Epithelial cell of proximal tubule (primary cell): ENCODE measurements around the gene UBAC2. TPM values are rescaled to one million over a fixed set of nuclear protein-coding genes. Genes with fewer than 3 reads are reported as not detected.

Experiments used
- DNase-seq: peaks from one replicate; pipeline ENCODE4 v3.0.0-alpha.2; 2011; ENCODE audit warnings: low read depth
- H3K4me3 ChIP-seq: 2 replicates; pipeline ENCODE4 v1.5.1; 2011; ENCODE audit warnings: low read depth, mild to moderate bottlenecking, low read length
- total RNA-seq: library from RNA; depleted of rRNA; stranded (reverse); fragments of >200 nt; gene quantifications from 2 replicates; pipeline ENCODE4 v1.2.3, GENCODE V29; 2015
- TF ChIP-seq, protein P1 (sequence below): conservative IDR thresholded peaks from 2 replicates; pipeline ENCODE4 v1.5.1; 2012; ENCODE audit warnings: low read depth, mild to moderate bottlenecking, low read length

Gene UBAC2
- total RNA-seq, 1 donor from 2014 or later, result 63.9 TPM

- no peak for DNase-seq
- TF ChIP-seq, protein P1, sequence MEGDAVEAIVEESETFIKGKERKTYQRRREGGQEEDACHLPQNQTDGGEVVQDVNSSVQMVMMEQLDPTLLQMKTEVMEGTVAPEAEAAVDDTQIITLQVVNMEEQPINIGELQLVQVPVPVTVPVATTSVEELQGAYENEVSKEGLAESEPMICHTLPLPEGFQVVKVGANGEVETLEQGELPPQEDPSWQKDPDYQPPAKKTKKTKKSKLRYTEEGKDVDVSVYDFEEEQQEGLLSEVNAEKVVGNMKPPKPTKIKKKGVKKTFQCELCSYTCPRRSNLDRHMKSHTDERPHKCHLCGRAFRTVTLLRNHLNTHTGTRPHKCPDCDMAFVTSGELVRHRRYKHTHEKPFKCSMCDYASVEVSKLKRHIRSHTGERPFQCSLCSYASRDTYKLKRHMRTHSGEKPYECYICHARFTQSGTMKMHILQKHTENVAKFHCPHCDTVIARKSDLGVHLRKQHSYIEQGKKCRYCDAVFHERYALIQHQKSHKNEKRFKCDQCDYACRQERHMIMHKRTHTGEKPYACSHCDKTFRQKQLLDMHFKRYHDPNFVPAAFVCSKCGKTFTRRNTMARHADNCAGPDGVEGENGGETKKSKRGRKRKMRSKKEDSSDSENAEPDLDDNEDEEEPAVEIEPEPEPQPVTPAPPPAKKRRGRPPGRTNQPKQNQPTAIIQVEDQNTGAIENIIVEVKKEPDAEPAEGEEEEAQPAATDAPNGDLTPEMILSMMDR, result no peak
- H3K4me3 ChIP-seq, result no peak overlapping the region
These were observed 55.6 kb downstream of the UBAC2 start for GRCh38 chr13:99256283-99256682.

DNA sequence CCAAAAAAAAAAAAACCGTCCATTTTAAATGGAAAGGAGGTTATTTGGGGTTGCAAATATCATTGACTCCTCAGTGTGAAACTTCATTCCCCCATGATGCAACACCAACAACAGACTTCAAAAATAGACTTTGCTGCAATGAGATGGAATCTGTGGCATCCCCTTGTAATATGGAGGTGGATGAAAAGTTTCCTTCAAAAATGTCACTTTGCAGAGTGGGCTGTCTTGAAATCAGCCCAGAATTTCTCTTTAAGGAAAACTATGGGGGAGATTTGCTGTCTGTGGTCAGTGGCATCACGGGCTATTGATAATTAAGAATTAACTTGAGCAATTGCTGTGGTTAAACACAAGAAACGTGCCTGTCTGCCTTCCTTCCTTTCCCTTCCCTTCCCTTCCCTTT is 56.1 kb downstream of the UBAC2 start:
- TF ChIP-seq, protein P1, result no peak
- DNase-seq, result no peak
- H3K4me3 ChIP-seq, result no peak overlapping the region

DNA sequence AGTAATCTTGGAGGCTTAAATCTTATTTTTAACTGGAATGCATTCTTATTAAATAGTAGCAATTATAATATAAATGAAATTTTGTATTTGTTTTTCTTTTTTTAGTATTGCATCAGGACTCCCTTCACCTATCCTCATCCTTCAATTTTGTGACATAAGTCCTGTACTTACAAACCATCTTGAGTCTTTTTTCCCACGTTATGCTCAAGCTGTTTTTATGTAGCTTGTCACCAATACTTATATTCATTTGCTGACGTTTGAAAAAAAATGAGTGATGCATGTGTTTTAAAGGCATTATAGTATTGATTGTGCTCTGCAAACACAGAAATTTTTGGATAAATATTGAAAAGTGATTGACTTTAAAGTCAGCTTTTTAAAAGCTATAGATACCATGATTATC is 56.6 kb downstream of the UBAC2 start:
- DNase-seq, result no peak
- TF ChIP-seq, protein P1, result no peak
- no peak overlapping the region for H3K4me3 ChIP-seq

GRCh38 chr13:99258210-99258860 is 57.7 kb downstream of the UBAC2 start, which contains the start of gene GPR18:
GPR18 (minus strand) TSS chr13:99258379; CDS start chr13:99255872, 2,507 bp downstream.
- DNase-seq, result no peak
- H3K4me3 ChIP-seq, result no peak within 1 kb of the TSS

GRCh38 chr13:99258946-99259345 is 58.3 kb downstream of the UBAC2 start:
- TF ChIP-seq, protein P1, result no peak
- DNase-seq, result no peak
- H3K4me3 ChIP-seq, result no peak overlapping the region

More at GRCh38 chr13:99258210-99258860, 57.7 kb downstream of the UBAC2 start, which contains the start of gene GPR18:
- TF ChIP-seq, protein P1, result no peak

DNA sequence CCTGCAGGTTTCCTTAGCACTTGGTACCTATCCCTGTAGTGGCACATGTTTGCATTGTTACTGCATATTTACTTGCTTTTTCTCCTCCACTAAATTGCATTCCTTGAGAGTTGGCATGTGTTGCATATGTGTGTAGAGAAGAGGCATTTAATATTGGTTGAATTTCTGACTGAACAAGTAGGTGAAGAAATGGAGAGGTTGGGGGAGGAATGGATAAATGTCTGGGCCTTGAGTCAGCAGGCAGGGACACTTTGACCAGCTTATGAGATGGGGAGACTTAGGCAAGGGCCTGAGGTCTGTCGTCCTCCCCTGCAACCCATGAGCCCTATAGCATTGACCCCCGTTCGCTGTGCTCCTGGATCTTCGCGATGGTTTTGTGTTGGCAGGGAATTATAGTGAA is 59.6 kb downstream of the UBAC2 start:
- TF ChIP-seq, protein P1, result no peak
- DNase-seq, result no peak
- no peak overlapping the region for H3K4me3 ChIP-seq

- H3K4me3 ChIP-seq, result no peak overlapping the region
- TF ChIP-seq, protein P1, result no peak
- DNase-seq, result no peak
These were observed 60.4 kb downstream of the UBAC2 start for GRCh38 chr13:99261059-99261458.
